ENCODE results near the gene KLK2. TPM values are rescaled to one million over a fixed set of nuclear protein-coding genes. Genes with fewer than 3 reads are reported as not detected.

The KLK2 gene
- total and polyA plus RNA-seq, 4 donors: not detected

- H3K9ac ChIP-seq (ENCODE audit: insufficient read depth in 1 of 2, low read length in 2 of 2): no peak overlapping the region
- 47 to 69% methylated on average over 5 of the region's 5 CpGs for WGBS, 2 donors
- ATAC-seq (ENCODE audit: insufficient read depth, low FRiP score) (no peak), DNase-seq (no peak)
- TF ChIP-seq CTCF (IDR thresholded peaks at IDR 0.05; ENCODE audit: control extremely low read depth, extremely low read depth): no peak
- H3K27me3 ChIP-seq (ENCODE audit: control insufficient read depth in 3 of 3, insufficient read depth in 3 of 3, low read length in 2 of 3): peaks cover 3 to 21% (median 10%) of the 10 kb centered on the region in 3 donors
- no peaks in the 10 kb centered on the region for H3K9me3 ChIP-seq (ENCODE audit: control insufficient read depth in 4 of 4, insufficient read depth in 3 of 4, low read length in 3 of 4)
- no peaks in the 10 kb centered on the region for H3K36me3 ChIP-seq (ENCODE audit: control insufficient read depth in 4 of 4, insufficient read depth in 4 of 4, low read length in 4 of 4)
- H3K4me1 ChIP-seq (ENCODE audit: control insufficient read depth in 5 of 5, insufficient read depth in 5 of 5, low read length in 5 of 5): no peaks in the 10 kb centered on the region
- no peak overlapping the region for H3K27ac ChIP-seq (ENCODE audit: low read depth in 1 of 2, low read length in 1 of 2)
- H3K4me3 ChIP-seq: no peak overlapping the region
Observed at GRCh38 chr19:50878851-50879250, 5.6 kb downstream of the KLK2 start.

- Histone ChIP-seq H3K36me3 (ENCODE audit: control insufficient read depth in 4 of 4, insufficient read depth in 4 of 4, low read length in 4 of 4) (no peaks in the 10 kb centered on the region), H3K4me1 (ENCODE audit: control insufficient read depth in 5 of 5, insufficient read depth in 5 of 5, low read length in 5 of 5) (no peaks in the 10 kb centered on the region), H3K9ac (ENCODE audit: insufficient read depth in 1 of 2, low read length in 2 of 2) (no peak overlapping the region), H3K9me3 (ENCODE audit: control insufficient read depth in 4 of 4, insufficient read depth in 3 of 4, low read length in 3 of 4) (no peaks in the 10 kb centered on the region), H3K27ac (ENCODE audit: low read depth in 1 of 2, low read length in 1 of 2) (no peak overlapping the region), H3K4me3 (no peak overlapping the region), H3K27me3 (ENCODE audit: control insufficient read depth in 3 of 3, insufficient read depth in 3 of 3, low read length in 2 of 3) (peaks cover 3 to 10% (median 10%) of the 10 kb centered on the region in 3 donors)
- TF ChIP-seq CTCF (IDR thresholded peaks at IDR 0.05; ENCODE audit: control extremely low read depth, extremely low read depth): no peak
- WGBS, 2 donors: 75 to 82% methylated on average over 5 of the region's 5 CpGs
- ATAC-seq (ENCODE audit: insufficient read depth, low FRiP score) (no peak), DNase-seq (no peak)
Observed at GRCh38 chr19:50880241-50880640, 7.0 kb downstream of the KLK2 start.

- WGBS, 2 donors: 49 to 64% methylated on average over 3 of the region's 3 CpGs
Observed at GRCh38 chr19:50882188-50882587, 8.9 kb downstream of the KLK2 start.

More at GRCh38 chr19:50882188-50882587, 8.9 kb downstream of the KLK2 start:
- no peaks in the 10 kb centered on the region for H3K4me1 ChIP-seq (ENCODE audit: control insufficient read depth in 5 of 5, insufficient read depth in 5 of 5, low read length in 5 of 5)
- H3K36me3 ChIP-seq (ENCODE audit: control insufficient read depth in 4 of 4, insufficient read depth in 4 of 4, low read length in 4 of 4): no peaks in the 10 kb centered on the region
- H3K9ac ChIP-seq (ENCODE audit: insufficient read depth in 1 of 2, low read length in 2 of 2): no peak overlapping the region
- TF ChIP-seq CTCF (IDR thresholded peaks at IDR 0.05; ENCODE audit: control extremely low read depth, extremely low read depth): no peak
- no peak for ATAC-seq (ENCODE audit: insufficient read depth, low FRiP score)
- no peaks in the 10 kb centered on the region for H3K9me3 ChIP-seq (ENCODE audit: control insufficient read depth in 4 of 4, insufficient read depth in 3 of 4, low read length in 3 of 4)
- DNase-seq: no peak
- no peak overlapping the region for H3K27ac ChIP-seq (ENCODE audit: low read depth in 1 of 2, low read length in 1 of 2)
- H3K27me3 ChIP-seq (ENCODE audit: control insufficient read depth in 3 of 3, insufficient read depth in 3 of 3, low read length in 2 of 3): peaks cover 0 to 7% (median 0%) of the 10 kb centered on the region in 3 donors
- no peak overlapping the region for H3K4me3 ChIP-seq
